ENCODE measurements around the gene TBC1D9B. TPM values are rescaled to one million over a fixed set of nuclear protein-coding genes. Genes with fewer than 3 reads are reported as not detected.

The TBC1D9B gene
- total RNA-seq, 1 experiment from 2014 or later = 127 TPM

DNA sequence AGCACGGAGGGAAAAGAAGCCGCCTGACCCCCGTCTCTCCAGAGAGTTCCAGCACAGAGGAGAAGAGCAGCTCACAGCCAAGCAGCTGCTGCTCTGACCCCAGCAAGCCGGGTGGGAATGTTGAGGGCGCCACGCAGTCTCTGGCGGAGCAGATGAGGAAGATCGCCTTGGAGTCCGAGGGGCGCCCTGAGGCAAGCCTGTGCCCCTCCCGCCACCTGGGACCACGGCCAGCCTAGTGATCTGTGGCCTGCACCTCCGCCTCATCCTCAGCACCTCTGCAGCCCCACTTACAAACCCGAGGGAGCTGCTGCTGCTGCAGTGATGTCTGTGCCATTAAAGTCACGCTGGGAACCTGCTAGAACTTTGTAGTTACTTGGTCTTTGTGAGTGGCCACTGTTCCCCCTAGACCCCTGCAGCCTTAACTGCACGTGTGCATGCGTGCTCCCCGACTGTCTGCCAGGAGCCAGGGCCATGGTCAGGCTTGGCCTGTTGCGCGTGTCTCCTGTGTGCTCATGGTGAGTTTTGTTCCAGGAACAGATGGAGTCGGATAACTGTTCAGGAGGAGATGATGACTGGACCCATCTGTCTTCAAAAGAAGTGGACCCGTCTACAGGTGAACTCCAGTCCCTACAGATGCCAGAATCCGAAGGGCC lies 74.5 kb downstream of the TBC1D9B start:
- H3K79me2 ChIP-seq (ENCODE audit: insufficient read depth, low read length) = peaks cover 32% of the 10 kb centered on the region
- no peak overlapping the region for H3K9ac ChIP-seq (ENCODE audit: low read length)
- no peaks in the 10 kb centered on the region for H3K9me2 ChIP-seq (ENCODE audit: insufficient read depth)
- H3K36me3 ChIP-seq (ENCODE audit: control insufficient read depth in 1 of 2, insufficient read depth in 2 of 2, low read length in 2 of 2) = peaks cover 53 to 66% of the 10 kb centered on the region in 2 experiments
- no peaks in the 10 kb centered on the region for H3K9me3 ChIP-seq (ENCODE audit: control insufficient read depth in 1 of 2, insufficient read depth in 1 of 2, low read depth in 1 of 2, low read length in 2 of 2)
- CTCF ChIA-PET = no interaction called here
- TF ChIP-seq REST (IDR thresholded peaks at IDR 0.05; ENCODE audit: low read depth) = no peak
- no peak for TF ChIP-seq CEBPB (IDR thresholded peaks at IDR 0.05; ENCODE audit: low read depth)
- TF ChIP-seq RAD21 (IDR thresholded peaks at IDR 0.05; ENCODE audit: low read depth) = no peak
- TF ChIP-seq, protein P1, sequence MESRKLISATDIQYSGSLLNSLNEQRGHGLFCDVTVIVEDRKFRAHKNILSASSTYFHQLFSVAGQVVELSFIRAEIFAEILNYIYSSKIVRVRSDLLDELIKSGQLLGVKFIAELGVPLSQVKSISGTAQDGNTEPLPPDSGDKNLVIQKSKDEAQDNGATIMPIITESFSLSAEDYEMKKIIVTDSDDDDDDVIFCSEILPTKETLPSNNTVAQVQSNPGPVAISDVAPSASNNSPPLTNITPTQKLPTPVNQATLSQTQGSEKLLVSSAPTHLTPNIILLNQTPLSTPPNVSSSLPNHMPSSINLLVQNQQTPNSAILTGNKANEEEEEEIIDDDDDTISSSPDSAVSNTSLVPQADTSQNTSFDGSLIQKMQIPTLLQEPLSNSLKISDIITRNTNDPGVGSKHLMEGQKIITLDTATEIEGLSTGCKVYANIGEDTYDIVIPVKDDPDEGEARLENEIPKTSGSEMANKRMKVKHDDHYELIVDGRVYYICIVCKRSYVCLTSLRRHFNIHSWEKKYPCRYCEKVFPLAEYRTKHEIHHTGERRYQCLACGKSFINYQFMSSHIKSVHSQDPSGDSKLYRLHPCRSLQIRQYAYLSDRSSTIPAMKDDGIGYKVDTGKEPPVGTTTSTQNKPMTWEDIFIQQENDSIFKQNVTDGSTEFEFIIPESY (IDR thresholded peaks at IDR 0.05; ENCODE audit: extremely low read depth, insufficient replicate concordance, low read length) = no peak
- no peak for TF ChIP-seq EZH2 (IDR thresholded peaks at IDR 0.05)
- TF ChIP-seq ZNF274 (IDR thresholded peaks at IDR 0.05; ENCODE audit: low read depth, low read length) = no peak
- TF ChIP-seq SRF (IDR thresholded peaks at IDR 0.05; ENCODE audit: low read depth) = no peak
- TF ChIP-seq, protein P2, sequence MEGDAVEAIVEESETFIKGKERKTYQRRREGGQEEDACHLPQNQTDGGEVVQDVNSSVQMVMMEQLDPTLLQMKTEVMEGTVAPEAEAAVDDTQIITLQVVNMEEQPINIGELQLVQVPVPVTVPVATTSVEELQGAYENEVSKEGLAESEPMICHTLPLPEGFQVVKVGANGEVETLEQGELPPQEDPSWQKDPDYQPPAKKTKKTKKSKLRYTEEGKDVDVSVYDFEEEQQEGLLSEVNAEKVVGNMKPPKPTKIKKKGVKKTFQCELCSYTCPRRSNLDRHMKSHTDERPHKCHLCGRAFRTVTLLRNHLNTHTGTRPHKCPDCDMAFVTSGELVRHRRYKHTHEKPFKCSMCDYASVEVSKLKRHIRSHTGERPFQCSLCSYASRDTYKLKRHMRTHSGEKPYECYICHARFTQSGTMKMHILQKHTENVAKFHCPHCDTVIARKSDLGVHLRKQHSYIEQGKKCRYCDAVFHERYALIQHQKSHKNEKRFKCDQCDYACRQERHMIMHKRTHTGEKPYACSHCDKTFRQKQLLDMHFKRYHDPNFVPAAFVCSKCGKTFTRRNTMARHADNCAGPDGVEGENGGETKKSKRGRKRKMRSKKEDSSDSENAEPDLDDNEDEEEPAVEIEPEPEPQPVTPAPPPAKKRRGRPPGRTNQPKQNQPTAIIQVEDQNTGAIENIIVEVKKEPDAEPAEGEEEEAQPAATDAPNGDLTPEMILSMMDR (IDR thresholded peaks at IDR 0.05 in 2 of 3, conservative IDR thresholded peaks at IDR 0.05 in 1 of 3; ENCODE audit: borderline replicate concordance in 1 of 3, insufficient read depth in 1 of 3, low read depth in 2 of 3, low read length in 2 of 3) = no peak
- no peak for TF ChIP-seq SIN3A (IDR thresholded peaks at IDR 0.05; ENCODE audit: low read depth)
- no peak; the same call in 1 of the 2 replicates for TF ChIP-seq POLR2AphosphoS5 (IDR thresholded peaks at IDR 0.05; ENCODE audit: low read depth, low read length)
- no peak for TF ChIP-seq JUND (IDR thresholded peaks at IDR 0.05)
- TF ChIP-seq EZH2phosphoT487 (IDR thresholded peaks at IDR 0.05; ENCODE audit: borderline replicate concordance) = no peak
- TF ChIP-seq, protein P3, sequence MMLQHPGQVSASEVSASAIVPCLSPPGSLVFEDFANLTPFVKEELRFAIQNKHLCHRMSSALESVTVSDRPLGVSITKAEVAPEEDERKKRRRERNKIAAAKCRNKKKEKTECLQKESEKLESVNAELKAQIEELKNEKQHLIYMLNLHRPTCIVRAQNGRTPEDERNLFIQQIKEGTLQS (IDR thresholded peaks at IDR 0.05) = no peak
- no peak for TF ChIP-seq EGR1 (IDR thresholded peaks at IDR 0.05; ENCODE audit: low read depth)
- TF ChIP-seq ELF1 (IDR thresholded peaks at IDR 0.05; ENCODE audit: borderline replicate concordance, low read depth) = no peak
- no peak for TF ChIP-seq POLR2A (IDR thresholded peaks at IDR 0.05; ENCODE audit: borderline replicate concordance, extremely low read depth, insufficient read depth, insufficient read length)
- no peak for DNase-seq (ENCODE audit: low read depth, low spot score)
- H3K4me1 ChIP-seq (ENCODE audit: control insufficient read depth in 1 of 2, insufficient read depth in 2 of 2, low read length in 2 of 2) = no peaks in the 10 kb centered on the region
- POLR2A ChIA-PET = interaction anchor here (1.4 kb wide), 1 partner anchor 11 kb away, joined by 5 read pairs; no protein-coding TSS in a partner anchor
- H2AFZ ChIP-seq (ENCODE audit: low read depth, low read length, poor library complexity, severe bottlenecking) = no peak overlapping the region
- no peak overlapping the region for H3K4me3 ChIP-seq (replicated peaks in 1 of 2; ENCODE audit: low read depth in 1 of 2, low read length in 2 of 2)
- BruUV-seq (replicated peaks) = no TSS peak
- RAD21 ChIA-PET (ENCODE audit: low non-redundant PET in 1 of 2, low total read pairs in 2 of 2, uncharacterized antibody in 2 of 2, unreplicated experiment in 2 of 2) = no interaction called here
- no peaks in the 10 kb centered on the region for H3K27me3 ChIP-seq (ENCODE audit: insufficient read depth, low read length)
- no peak for ATAC-seq
- H4K20me1 ChIP-seq (ENCODE audit: insufficient read depth) = peaks cover 4% of the 10 kb centered on the region; the same call in 1 of the 2 replicates
- no peak overlapping the region for H3K4me2 ChIP-seq (ENCODE audit: low read length)
- intact Hi-C loops (cut with micrococcal nuclease) = no loop called here
- H3K27ac ChIP-seq (ENCODE audit: low read depth, low read length) = no peak overlapping the region

All from HCT116 (cell line).